GDM1 (cell line): ENCODE data around the gene KITLG.
"Not testable (repeated sequence)": the region's sequence is repeated elsewhere in the genome, so short reads cannot be mapped to it uniquely, and the experiment has no call there.

Experiments used
- DNase-seq: peaks from one replicate; lab custom pipeline; 2025; lab: John Stamatoyannopoulos, UW

Gene KITLG

DNA sequence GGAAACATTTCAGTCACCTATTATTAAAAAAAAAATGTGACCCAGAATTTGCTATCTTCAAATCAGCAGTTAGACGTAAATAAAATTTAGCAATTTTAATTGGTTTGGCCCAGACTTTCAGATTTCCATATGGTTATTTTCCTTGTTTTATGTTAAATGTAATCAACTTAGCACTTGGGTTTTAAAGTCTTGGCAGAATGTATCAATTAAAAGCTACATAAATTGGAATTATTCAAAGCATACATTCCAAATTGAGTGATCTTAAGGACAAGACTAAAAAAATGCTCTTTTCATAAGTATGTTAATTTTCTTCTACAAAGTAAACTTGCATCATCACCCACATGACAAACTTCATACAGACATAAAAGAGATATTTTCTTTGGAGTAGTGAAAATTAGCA, 3.4 kb downstream of the KITLG start:
- DNase-seq: no peak

DNA sequence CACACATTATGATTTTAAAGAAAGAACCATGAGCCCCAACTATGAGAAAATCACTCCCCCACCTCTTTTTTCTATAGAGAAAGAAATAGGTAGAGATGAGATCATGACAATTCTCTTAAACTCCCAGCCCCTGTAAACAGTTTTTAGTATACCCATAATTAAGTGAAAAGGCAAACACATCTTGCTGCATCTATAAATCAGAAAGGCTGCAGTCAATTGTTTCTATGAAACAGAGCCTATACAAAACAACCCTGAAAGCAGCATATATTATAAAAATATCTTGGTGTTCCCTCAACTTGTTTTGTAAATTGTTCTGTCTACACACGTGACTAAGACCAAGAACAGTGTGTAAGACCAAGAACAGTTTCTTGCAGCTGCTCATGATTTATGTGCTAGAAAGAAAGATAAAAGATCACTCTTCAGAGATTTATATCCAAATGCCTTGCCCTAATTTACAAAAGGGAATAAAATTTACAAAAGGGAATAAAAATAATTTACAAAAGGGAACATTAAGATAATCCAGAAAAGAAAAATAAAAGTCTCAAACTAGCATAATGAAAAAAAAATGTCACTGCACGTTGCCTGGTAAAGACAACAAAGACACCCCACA, 4.8 kb downstream of the KITLG start:
- DNase-seq: no peak

DNA sequence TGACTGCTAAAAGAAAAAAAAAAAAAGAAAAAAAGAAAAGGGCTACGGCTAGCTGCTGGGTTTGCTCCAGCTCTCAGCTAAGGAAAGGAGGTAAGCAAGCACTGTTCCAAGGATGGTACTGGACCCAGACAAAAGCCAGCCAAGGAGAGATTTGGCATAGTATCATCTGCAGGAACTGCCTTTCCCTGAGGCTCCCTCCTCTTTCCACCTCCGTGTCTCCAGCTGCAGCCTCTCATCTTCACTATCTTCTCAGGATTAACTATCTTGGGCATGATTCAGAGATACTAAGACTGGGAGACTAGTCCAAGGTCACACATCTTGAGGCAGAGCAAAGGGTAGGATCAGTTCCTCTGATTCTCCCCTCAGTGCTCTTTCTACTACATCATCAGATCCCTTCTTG, 6.0 kb downstream of the KITLG start:
- DNase-seq: no peak

DNA sequence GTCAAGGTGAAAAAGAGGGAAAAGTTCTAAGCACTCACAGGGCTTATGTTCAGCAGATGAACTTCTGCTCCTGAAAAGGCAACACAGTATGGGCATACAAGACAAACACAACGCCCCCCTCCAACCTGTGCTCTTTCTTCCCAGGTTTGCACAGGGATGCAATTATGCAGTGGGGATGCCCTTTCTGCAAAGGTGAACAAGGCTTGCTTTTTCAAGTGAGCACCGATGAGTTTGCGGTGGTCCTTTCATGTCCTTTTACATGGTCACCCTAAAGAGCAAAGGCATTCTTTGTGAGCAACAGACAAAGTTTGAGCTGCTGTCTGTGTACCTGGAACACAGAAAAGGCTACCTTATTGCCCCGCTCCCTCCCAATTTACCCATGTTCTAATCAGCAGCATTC, 6.7 kb downstream of the KITLG start:
- no peak for DNase-seq

DNA sequence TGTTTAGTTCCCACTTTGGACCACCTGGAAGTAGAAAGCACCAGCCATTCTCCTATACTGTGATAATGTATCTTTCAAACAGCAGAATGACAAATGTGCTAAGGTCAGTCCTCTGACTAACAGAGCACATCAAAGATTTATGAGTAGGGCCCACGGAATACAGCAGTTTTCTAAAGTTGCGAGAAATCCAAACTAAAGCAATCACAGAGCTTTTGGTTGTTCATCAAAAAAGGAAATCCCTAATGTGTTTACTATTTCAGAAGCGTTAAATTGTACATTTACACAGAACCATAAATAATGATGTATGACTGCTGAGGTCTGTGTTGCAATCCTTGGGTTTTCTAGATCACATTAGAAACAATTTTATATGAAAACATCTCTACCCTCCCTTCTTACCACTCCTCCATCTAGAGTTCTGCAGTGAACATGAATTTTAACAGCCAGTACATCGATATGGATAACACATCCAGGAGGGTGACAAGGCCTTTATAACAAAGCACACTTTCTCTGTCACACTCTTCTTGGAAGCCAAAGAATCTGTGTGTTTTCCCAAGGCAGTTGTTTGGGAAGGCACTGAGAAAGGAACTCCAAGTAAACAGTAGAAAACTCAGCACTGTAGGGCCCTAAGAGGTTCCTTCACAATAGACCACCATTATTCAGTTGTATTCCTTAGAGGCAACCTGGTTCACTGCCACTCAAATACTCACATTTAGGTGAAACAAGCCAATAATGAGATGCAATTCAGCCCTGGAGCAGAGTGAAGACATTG, 7.3 kb downstream of the KITLG start:
- no peak for DNase-seq

DNA sequence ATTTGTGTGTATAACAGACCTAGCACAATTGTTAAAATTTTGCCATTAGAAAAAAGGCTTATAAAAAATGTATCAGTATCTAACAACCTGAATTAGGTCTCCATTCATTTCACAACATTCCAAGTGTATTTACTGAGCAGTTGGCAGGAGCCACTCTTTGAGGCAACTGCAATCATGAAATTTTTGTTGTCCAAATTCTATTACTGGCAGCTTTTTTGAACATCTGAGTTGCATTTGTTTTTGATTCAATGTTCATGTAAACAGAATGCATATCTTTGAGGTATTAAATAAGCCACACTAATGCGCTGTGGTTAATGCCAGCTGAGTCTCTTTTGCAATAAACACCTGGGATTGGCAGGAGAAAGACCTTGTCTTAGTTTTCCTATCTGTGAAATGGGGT, 8.7 kb downstream of the KITLG start:
- no peak for DNase-seq

DNA sequence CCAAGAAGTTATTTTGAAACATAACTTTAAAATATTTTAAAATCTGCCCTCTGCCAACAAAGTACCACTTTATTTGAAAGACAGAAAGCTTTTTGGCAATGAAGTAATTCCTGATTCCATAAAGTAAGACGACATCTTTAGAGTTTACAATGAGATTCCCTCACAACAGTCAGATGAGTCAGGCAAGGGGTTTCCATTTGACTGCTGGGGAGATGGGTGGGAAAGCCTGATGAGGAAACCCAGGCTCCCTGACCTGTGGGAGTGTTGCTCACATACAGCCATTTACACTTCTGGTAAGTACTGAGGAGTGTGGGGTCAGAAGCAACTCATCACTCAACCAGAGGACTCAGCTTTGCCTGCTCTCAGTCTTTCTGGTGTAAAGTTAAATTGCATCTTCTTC, 10.2 kb downstream of the KITLG start:
- peak; percentile 4 for DNase-seq

DNA sequence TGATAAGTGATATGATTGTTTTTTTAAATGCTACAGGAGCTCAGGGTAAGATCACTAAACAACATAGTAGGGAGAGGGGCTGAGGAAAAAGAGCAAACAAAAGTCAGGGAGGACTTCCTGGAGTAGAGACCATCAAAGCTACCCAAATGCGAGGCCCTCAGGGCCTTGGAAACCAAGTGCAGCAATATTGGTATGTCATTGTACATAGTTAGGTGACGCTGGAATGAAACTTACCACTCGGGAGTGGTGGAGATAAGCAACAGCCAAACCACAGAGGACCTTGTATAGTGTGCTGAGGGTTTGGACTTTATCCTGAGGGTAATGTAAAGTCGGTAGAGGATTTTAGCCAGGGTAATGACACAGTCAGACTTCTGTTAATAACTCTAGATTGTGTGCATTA, 13.8 kb downstream of the KITLG start:
- DNase-seq: peak; percentile 4

DNA sequence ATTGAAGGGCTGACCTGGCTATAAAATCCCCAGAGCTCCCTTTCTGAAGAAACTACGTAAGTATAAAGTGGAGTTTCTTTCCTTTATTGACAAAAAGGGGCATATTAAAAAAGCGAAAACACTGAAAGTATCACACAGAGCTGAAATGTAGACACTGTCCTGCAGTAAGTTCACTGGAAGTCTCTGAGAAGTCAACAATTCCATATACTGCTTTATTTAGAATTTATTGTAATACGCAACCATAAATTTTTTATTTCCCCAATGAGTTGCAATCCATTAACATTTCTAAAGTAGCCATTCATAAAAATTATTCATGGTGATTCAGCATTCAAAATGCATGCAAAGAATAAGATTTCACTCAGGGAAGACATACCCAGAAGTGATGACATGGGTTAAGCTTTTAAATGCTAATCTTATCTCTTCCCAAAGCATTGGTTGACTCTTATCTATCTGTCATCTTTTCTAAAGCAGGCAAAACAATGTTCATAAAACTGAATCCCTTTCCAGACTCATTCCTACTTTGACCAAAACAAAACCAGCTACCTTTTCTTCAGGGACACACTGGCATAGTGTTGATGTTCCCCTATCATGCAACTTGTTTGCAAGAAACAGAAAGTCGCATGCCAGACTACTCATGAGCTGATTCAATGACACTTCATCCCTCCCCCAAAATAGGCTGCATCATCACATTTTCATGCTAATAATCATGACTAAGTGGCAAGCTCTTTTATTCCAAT, 17.3 kb downstream of the KITLG start:
- DNase-seq: no peak

DNA sequence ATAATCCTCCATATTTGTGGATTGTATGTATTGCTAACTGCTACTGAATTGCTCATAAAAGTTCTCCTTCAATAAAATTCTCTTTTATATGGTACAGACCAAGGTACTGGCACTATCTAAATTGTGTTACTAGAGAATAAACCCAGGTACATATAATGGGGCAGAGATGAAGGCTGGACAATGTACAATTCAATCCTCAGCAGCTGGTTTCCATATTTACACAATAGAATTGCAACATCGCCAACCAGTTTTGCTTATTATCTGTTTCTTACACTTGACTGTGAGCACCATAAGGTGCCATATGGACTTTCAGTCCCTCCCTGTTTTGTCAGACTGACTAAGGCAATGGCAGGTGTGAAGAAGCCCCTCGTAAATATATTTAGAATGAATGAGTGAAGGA, 18.1 kb downstream of the KITLG start:
- DNase-seq: no peak

DNA sequence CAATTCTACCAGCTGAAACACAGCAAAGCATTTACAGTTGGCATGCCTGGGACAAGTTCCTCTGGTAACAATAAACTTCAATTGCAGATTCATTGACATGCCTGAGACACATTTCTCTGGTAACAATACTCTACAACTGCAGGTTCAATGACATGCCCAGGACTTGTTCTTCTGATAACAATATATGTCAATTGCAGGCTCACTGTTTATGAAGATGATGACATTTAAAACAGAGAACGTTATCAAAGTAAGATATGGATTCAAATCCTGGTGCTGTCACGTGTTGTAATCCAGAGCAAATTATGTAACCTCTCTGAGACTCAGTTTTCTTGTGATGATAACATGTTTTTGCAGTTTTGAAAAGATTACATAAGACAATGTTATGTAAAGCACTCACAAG, 20.5 kb downstream of the KITLG start:
- peak; percentile 9 for DNase-seq

DNA sequence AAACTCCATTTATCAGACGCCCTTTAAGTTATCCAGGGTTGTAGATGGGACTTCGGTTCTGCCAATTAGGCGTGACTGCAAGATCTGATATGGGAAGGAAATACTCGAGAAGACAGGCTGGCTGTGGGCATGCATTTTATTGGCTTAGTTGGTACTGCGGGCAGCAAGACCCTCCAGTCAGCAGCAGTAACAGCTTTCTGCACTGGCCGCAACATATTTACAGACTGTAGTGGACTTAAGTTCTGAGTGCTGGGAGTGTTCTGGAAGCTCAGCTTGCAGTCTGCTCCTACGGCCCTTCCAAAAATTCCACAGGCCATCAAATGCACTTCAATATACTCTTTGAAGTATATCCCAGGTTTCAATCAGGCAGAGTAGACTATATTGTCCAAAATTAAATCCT, 21.1 kb downstream of the KITLG start:
- no peak for DNase-seq

DNA sequence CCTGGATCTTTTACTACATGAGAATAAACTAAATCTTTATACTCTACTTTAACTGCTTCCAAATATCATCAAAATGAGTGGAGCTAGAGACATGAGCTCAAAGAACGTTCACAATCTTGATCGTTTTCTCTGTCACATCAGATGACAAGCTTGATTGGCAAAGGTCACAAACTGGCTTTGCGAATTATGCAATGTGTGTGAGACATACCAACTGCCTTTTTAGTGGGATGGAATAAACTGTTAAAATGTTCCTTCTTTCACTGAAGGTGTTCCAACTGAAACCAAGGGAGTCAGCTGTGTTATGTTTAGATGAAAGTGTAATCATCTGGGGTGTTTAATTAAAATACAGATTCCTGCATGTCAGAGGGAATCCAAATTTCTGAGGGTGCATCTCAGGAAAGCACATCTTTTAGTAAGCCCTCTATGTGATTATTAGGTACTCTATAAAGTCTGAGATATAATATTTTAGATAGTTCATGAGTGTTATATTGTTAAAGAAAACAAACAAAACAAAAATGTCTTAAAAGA, 21.9 kb downstream of the KITLG start:
- no peak for DNase-seq

DNA sequence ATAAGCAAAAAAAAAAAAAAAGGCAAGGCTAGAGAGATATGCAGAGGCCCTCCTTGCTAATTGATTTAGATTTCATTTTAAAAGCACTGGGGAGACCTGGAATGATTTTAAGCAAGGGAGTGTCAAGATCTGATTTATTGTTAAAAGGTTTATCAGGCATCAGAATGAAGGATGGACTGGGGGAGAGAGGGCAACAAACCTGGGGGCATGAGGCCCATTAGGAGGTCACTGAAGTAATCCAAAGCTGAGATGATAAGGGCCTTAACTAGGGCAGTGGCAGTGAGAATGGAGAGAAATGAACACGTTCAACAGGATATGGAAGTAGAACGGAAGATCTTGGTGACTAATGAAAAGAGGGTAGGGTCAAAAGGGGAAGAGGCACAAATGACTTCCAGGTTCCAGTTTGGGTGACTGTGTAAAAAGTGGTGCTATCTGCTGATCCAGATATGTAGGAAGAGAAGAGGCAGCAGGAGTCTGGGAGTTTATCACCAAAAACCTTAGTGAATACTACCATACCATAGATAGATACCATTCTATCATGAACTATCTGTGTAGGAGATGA, 24.0 kb downstream of the KITLG start:
- DNase-seq: peak; percentile 25

DNA sequence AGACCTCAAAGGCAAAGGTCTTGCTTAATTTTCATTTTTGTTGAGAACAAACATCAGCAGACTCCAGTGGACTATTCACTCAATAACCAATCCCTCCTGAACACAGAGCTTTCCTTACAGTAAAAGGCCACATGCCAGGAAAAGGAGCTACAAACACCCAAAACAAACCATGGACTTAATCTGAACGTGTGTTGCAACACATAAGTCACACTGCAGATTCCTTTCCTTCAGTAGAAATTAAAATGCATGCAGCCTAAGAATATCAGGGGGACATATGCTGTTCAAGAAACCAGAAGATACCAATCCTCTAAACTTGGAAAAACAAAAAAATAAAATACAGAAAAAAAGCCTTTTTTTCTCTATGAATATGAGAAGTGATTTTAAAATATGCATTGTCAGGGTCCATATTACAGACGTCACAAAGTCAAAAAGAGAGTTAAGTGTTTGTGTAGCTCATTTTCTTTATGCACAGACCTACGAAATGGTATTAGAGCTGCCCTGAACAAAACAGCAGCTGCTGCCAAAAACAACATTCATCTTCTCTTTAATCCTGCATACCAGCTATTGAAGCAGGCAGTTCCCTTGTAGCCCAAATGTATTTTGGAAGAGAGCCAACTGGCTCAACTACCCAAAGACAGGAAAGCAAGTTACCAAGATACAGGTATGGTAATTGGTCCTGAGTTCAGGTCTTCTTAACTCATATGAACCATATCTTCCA, 26.2 kb downstream of the KITLG start:
- DNase-seq: no peak

DNA sequence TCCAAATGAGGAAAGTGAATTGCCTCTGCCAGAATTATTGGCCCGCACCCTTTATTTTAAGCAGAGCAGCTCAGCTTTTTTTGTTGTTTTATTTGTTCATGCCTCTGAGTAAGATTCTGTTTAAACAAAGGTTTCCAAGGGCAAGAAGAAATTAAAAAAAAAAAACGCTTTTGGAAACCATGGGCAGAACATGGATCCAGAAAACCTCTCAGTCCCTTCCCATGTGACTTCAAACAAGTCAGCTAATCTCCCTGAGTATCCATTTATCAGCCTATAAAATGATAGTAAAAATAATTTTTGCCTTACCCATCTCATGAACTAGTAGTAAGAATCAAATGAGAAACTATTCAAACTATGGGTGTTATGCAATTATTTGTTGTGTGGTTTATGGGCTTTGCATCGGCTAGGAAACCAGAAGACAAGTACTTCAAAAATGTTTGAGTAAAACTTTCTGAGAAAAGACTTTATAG, 27.6 kb downstream of the KITLG start:
- DNase-seq: no peak

DNA sequence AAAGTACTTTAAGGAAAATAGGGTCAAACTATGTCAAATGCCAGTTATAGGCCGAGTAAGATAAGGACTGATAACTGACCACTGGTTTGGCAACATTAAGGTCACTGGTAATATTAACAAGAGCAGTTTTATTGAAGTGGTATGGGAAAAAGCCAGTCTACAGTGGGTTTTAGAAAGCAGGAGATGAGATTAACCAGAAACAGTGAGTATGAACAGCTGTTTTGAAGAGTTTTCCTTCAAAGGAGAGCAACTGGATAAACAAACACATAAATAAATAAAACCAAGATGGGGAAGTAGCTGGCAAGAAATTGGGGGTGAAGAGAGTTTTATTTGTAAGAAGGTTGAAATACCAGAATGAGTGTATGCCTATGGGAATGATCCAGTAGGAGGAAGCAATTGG, 30.3 kb downstream of the KITLG start:
- DNase-seq: no peak

DNA sequence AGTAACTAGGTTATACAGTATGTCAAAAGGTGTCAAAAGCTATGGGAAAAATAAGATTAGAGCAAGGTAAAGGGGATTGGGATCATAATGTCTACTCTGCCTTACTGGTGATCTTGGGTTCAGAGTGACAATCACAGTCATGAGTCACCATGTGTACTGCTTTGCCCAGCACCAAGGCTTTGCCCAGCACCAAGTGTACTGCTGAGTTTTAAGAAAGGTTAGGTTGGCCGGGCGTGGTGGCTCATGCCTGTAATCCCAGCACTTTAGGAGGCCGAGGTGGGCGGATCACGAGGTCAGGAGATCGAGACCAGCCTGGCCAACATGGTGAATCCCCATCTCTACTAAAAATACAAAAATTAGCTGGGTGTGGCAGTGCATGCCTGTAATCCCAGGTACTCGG, 32.3 kb downstream of the KITLG start:
- DNase-seq: not testable (repeated sequence)

DNA sequence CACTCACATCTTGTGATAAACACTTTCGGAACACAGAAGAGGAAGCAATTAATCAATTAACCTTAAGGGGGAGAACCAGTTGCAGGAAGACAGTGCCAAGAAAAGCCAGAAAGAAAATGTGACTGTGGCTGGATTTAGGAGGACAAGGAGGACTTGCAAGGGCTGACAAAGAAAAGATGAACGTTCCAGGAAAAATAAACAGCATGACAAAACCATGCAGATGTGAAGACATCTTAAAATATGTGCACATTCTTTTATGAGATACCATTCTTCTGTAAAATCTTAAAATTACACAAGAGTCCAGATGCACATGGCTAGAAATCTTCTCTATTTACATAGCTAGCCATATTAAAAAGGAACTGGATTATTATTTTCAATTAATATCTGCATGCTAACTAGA, 33.4 kb downstream of the KITLG start:
- DNase-seq: no peak

DNA sequence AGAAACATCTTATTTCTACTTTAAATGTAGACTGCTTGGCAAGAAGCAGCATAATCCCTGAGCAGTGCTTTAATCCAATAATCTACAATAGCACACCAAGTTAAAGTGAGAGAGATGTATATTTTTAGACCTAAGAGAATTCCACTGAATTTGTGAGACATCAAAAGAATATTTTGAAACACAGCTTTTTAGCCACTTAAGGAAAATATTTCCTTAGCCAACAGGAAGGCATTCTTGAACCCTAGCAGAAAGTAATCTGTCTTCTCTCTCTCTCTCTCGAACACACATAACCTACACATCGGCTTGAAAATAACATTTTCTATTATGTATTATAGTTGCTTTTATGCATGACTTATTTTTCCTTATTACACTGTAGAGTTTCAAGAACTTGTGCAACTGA, 34.0 kb downstream of the KITLG start:
- DNase-seq: no peak

DNA sequence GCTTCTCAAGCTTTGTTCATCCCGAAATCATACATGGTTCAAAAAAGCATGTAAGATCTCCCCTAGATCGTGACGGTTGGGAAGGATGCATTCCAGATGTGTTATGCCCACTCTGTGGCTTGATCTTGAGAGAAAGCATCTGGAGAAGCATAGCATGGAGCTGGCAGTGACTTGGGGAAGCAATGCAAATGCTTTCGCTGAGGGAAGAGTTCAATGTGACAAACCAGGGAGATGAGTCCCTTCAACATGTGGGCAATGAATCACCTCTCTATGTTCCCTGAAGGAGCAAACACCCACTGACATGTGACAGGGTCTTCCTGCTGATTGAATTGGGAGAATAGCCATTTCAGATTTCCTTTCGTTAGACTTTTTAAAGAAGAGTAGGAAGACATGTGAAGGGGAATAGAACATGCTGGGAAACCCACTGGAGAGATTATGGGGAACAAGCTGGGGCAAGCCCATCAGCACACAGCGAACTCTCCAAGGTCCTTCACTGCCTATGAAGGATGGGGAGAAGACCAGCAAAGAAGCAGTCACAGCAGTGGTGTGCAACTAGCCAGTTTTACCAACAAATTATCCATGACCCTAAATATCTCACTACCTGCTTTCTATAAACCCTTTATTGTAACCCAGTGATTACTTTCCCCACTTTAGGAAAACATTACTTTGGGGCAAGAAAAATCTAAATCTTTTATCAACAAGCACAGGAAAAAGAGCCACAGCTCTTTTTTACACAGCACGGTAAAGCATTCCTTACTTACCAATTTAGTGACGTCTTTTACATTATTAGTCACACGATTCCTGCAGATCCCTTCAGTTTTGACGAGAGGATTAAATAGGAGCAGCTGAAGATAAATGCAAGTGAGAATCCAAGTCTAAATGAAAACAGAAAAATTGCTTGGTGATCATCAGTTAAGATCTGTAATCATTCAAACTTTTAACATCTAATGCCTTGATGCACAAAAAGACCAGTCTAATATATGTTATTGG, 35.0 kb downstream of the KITLG start:
- no peak for DNase-seq
